SW 1271 (cell line): ENCODE results near the gene HECTD3.

Experiments used
- DNase-seq, 2 experiments: peaks; one replicate each; lab custom pipeline; 2025; lab: John Stamatoyannopoulos, UW

Gene HECTD3

GRCh38 chr1:45010855-45011811 lies at the start of gene HECTD3:
HECTD3 (minus strand) TSS chr1:45011324; CDS start chr1:45011257, 67 bp downstream.
- DNase-seq = peak; percentile 26 to 71

- no peak for DNase-seq
Observed at GRCh38 chr1:45059829-45060228, 48.7 kb upstream of the HECTD3 start.

- DNase-seq = no peak
Observed at GRCh38 chr1:45057542-45057941, 46.4 kb upstream of the HECTD3 start.

GRCh38 chr1:45051005-45051772 lies 40.1 kb upstream of the HECTD3 start:
- no peak for DNase-seq

- DNase-seq = no peak
Observed at GRCh38 chr1:45047032-45047431, 35.9 kb upstream of the HECTD3 start.

- no peak for DNase-seq
Observed at GRCh38 chr1:45044916-45045315, 33.8 kb upstream of the HECTD3 start.

- no peak for DNase-seq
Observed at GRCh38 chr1:45043094-45043493, 32.0 kb upstream of the HECTD3 start.

GRCh38 chr1:45040297-45040696 lies 29.2 kb upstream of the HECTD3 start:
- no peak for DNase-seq

GRCh38 chr1:45038661-45039364 lies 27.7 kb upstream of the HECTD3 start:
- DNase-seq = no peak

- DNase-seq = no peak
Observed at GRCh38 chr1:45038240-45038639, 27.1 kb upstream of the HECTD3 start.

- no peak for DNase-seq
Observed at GRCh38 chr1:45037456-45037855, 26.3 kb upstream of the HECTD3 start.

- no peak for DNase-seq
Observed at GRCh38 chr1:45035631-45036301, 24.6 kb upstream of the HECTD3 start.

- no peak for DNase-seq
Observed at GRCh38 chr1:45033356-45033755, 22.2 kb upstream of the HECTD3 start.

- DNase-seq = no peak
Observed at GRCh38 chr1:45032837-45033236, 21.7 kb upstream of the HECTD3 start.

GRCh38 chr1:45026446-45026845 lies 15.3 kb upstream of the HECTD3 start:
- DNase-seq = no peak

GRCh38 chr1:45023663-45024062 lies 12.5 kb upstream of the HECTD3 start:
- DNase-seq = no peak

GRCh38 chr1:45018599-45019230 lies 7.6 kb upstream of the HECTD3 start:
- DNase-seq = peak in 1 of 2 experiments; percentile 24

GRCh38 chr1:45016767-45017166 lies 5.6 kb upstream of the HECTD3 start:
- DNase-seq = no peak

GRCh38 chr1:45016090-45016697 lies 5.1 kb upstream of the HECTD3 start:
- no peak for DNase-seq

- no peak for DNase-seq
Observed at GRCh38 chr1:45015683-45016082, 4.6 kb upstream of the HECTD3 start.
